K562 (cell line): ENCODE data around the gene DAPK1. TPM values are rescaled to one million over a fixed set of nuclear protein-coding genes. Genes with fewer than 3 reads are reported as not detected.

Experiments used
- ATAC-seq: fragments of 200-7000 bp; cut with Tn5 transposase; 3 replicates; pipeline ENCODE4 v1.9.1; 2020; ENCODE audit warnings: moderate library complexity
- BruUV-seq: library from RNA; stranded (reverse); fragments of 400-500 nt; replicated peaks from 2 replicates; lab custom pipeline; 2021; lab: Mats Ljungman, UMichigan
- CTCF ChIA-PET: fragments of 300-600 bp; formaldehyde crosslinking; extraction: SDS; loops from one replicate; lab custom pipeline; 2021; ENCODE audit warnings: low intra/inter-chr PET ratio; lab: Yijun Ruan, JAX
- POLR2A ChIA-PET: fragments of 300-600, 350-650 bp; sonication (Branson Sonifier 250); formaldehyde crosslinking; extraction: SDS; loops from one replicate; lab custom pipeline; 2021; ENCODE audit warnings: antibody characterized with exemption, inconsistent platforms; lab: Yijun Ruan, JAX
- DNase-seq, 4 experiments: peaks; one replicate each; pipeline versions ENCODE4 v3.0.0 to v3.0.0-alpha.2; 2011 to 2018; ENCODE audit warnings: low spot score in 3 of 4, mixed read lengths in 3 of 4; ENCODE audit errors: extremely low read depth in 1 of 4
- FAIRE-seq: peaks from 2 replicates; lab custom pipeline; 2011; peaks lifted over from hg19 to GRCh38; lab: Jason Lieb, UNC
- H2AFZ ChIP-seq: 2 replicates; pipeline ENCODE4 v1.6.0; 2011; ENCODE audit warnings: low read depth, low read length, control low read depth, inconsistent platforms
- H3K27ac ChIP-seq: fragments of 200-600 bp; 3 replicates; pipeline ENCODE4 v1.8.0; 2011; ENCODE audit warnings: low read depth, mild to moderate bottlenecking, control low read depth, inconsistent platforms, low read length, moderate library complexity, mixed read lengths; ENCODE audit errors: extremely low read depth
- H3K27me3 ChIP-seq, 2 experiments: fragments of 300-600 bp in 1 of 2; 2 replicates in 1 of 2; 3 replicates in 1 of 2; pipeline versions ENCODE4 v1.6.0 to v1.8.0; 2011; ENCODE audit warnings: inconsistent platforms in 2 of 2, low read length in 2 of 2, mild to moderate bottlenecking in 1 of 2, mixed read lengths in 1 of 2, moderate library complexity in 1 of 2; ENCODE audit not compliant: control insufficient read depth in 2 of 2, insufficient read depth in 2 of 2
- H3K36me3 ChIP-seq: fragments of 300-600 bp; 3 replicates; pipeline ENCODE4 v1.8.0; 2011; ENCODE audit warnings: mild to moderate bottlenecking, low read length, inconsistent platforms; ENCODE audit not compliant: control insufficient read depth, insufficient read depth
- H3K4me1 ChIP-seq, 2 experiments: fragments of 200-600 bp in 1 of 2; replicated peaks in 1 of 2; 2 replicates in 1 of 2; 3 replicates in 1 of 2; pipeline versions ENCODE4 v1.5.1 to v1.8.0; 2011; ENCODE audit warnings: inconsistent platforms in 2 of 2, low read length in 2 of 2, mild to moderate bottlenecking in 1 of 2, mixed read lengths in 1 of 2, moderate library complexity in 1 of 2; ENCODE audit not compliant: control insufficient read depth in 2 of 2, insufficient read depth in 2 of 2
- H3K4me2 ChIP-seq: 2 replicates; pipeline ENCODE4 v1.6.1; 2011; ENCODE audit warnings: low read length, control low read depth, inconsistent platforms, mixed read lengths; ENCODE audit not compliant: insufficient read depth
- H3K4me3 ChIP-seq: fragments of 200-600 bp; sonication (generic), shearing (Covaris generic); 2 replicates; pipeline ENCODE4 v1.5.1; 2016; ENCODE audit warnings: control low read depth, inconsistent platforms
- H3K79me2 ChIP-seq: fragments of 200-600 bp; 3 replicates; pipeline ENCODE4 v1.8.0; 2011; ENCODE audit warnings: low read length, inconsistent platforms; ENCODE audit not compliant: control insufficient read depth, insufficient read depth
- H3K9ac ChIP-seq, 2 experiments: 2 replicates each; pipeline versions ENCODE4 v1.6.0 to v1.6.1; 2011; ENCODE audit warnings: low read depth in 2 of 2, low read length in 2 of 2, control low read depth in 1 of 2, inconsistent platforms in 1 of 2, mild to moderate bottlenecking in 1 of 2, mixed read lengths in 1 of 2; ENCODE audit not compliant: insufficient read depth in 1 of 2
- H3K9me1 ChIP-seq: one replicate; pipeline ENCODE4 v1.6.0; 2011; ENCODE audit warnings: inconsistent platforms, mild to moderate bottlenecking, low read length, moderate library complexity; ENCODE audit not compliant: control insufficient read depth, insufficient read depth
- H3K9me3 ChIP-seq: replicated peaks from 2 replicates; pipeline ENCODE4 v1.5.1; 2011; ENCODE audit warnings: low read depth, low read length, inconsistent platforms; ENCODE audit not compliant: control insufficient read depth, insufficient read depth
- H4K20me1 ChIP-seq: replicated peaks from 2 replicates; pipeline ENCODE4 v1.6.1; 2011; ENCODE audit warnings: low read length, inconsistent platforms, mixed read lengths; ENCODE audit not compliant: control insufficient read depth, insufficient read depth
- HNRNPUL1 ChIP-seq: fragments of 200-400 bp; formaldehyde crosslinking; IDR thresholded peaks from 2 replicates; pipeline ENCODE4 v1.6.1; 2017; ENCODE audit warnings: low read length
- NELFE ChIP-seq: IDR thresholded peaks from 2 replicates; pipeline ENCODE4 v1.6.1; 2011; ENCODE audit warnings: mild to moderate bottlenecking; ENCODE audit not compliant: insufficient read depth, insufficient read length
- NR1H2 ChIP-seq: sonication (generic); formaldehyde crosslinking; IDR thresholded peaks from 2 replicates; pipeline ENCODE4 v1.4.0; 2020; ENCODE audit warnings: mild to moderate bottlenecking, missing genetic modification reagents
- PPARD ChIP-seq: fragments of 250-450 bp; sonication (Bioruptor Pico); IDR thresholded peaks from 2 replicates; pipeline ENCODE4 v1.8.0; 2022; ENCODE audit warnings: inconsistent platforms, mild to moderate bottlenecking, moderate library complexity
- PRDM10 ChIP-seq: fragments of 450-650 bp; IDR thresholded peaks from 2 replicates; pipeline ENCODE4 v1.6.1; 2018; ENCODE audit not compliant: partially characterized antibody
- SLC30A9 ChIP-seq: fragments of 250-450 bp; sonication (Bioruptor Pico); IDR thresholded peaks from 2 replicates; pipeline ENCODE4 v1.8.0; 2022; ENCODE audit warnings: mild to moderate bottlenecking, moderate library complexity
- TARDBP ChIP-seq: fragments of 450-650 bp; IDR thresholded peaks from 2 replicates; pipeline ENCODE4 v1.6.1; 2016
- TCF7L2 ChIP-seq: fragments of 150-350 bp; IDR thresholded peaks from 2 replicates; pipeline ENCODE4 v1.6.1; 2016; ENCODE audit warnings: low read depth, mild to moderate bottlenecking, low read length, moderate library complexity
- TEAD2 ChIP-seq: fragments of 450-650 bp; IDR thresholded peaks from 2 replicates; pipeline ENCODE4 v1.6.1; 2016; ENCODE audit warnings: missing genetic modification characterization, control low read depth, missing compliant biosample characterization
- ZBTB12 ChIP-seq: fragments of 250-450 bp; sonication (Bioruptor Pico); IDR thresholded peaks from 2 replicates; pipeline ENCODE4 v1.4.0; 2020
- ZFX ChIP-seq: sonication (generic); formaldehyde crosslinking; IDR thresholded peaks from 2 replicates; pipeline ENCODE4 v1.8.0; 2022; ENCODE audit warnings: mild to moderate bottlenecking, missing genetic modification reagents, moderate library complexity
- ZNF518B ChIP-seq: fragments of 250-450 bp; sonication (Bioruptor Pico); IDR thresholded peaks from 2 replicates; pipeline ENCODE4 v1.5.0; 2021; ENCODE audit warnings: mild to moderate bottlenecking, moderate library complexity
- WGBS: fragments of 100-300 bp; shearing (Covaris generic); methylation state at CpG from one replicate; pipeline ENCODE4 v1.1.6; 2016; ENCODE audit warnings: low coverage, mixed read lengths; ENCODE audit not compliant: insufficient coverage; ENCODE audit errors: missing lambda C conversion rate; 5-methylcytosine and 5-hydroxymethylcytosine counted together
- in situ Hi-C: fragments of 300-500 bp; cut with MboI; formaldehyde crosslinking; loops from 4 replicates; pipeline ENCODE4 v1.15.0; 2018; ENCODE audit warnings: inconsistent platforms, mixed read lengths
- intact Hi-C: fragments of 100-400 bp; cut with micrococcal nuclease; formaldehyde crosslinking; loops from 2 replicates; pipeline ENCODE4 v1.14.2; 2022
- polyA plus RNA-seq, 8 experiments: library from polyadenylated mRNA; depleted of rRNA in 4 of 8; stranded (reverse) in 5 of 8; unstranded in 3 of 8; fragments of >200 nt; fragmentation: Nextera tagmentation in 2 of 8; fragmentation: Illumina TruSeq in 1 of 8; extraction: Ambion mirVana in 2 of 8; extraction: Trizol in 1 of 8; gene quantifications; 2 replicates each; pipeline versions ENCODE4 v1.2.1 to v1.2.3, GENCODE V29; 2011 to 2014; ENCODE audit warnings: inconsistent platforms in 1 of 8, missing spikeins in 1 of 8
- total RNA-seq, 7 experiments: library from RNA; depleted of rRNA in 6 of 7; stranded (reverse); fragments of >200 nt in 6 of 7; fragmentation: Illumina TruSeq in 2 of 7; extraction: Trizol in 2 of 7; gene quantifications; 2 replicates each; pipeline versions ENCODE4 v1.2.1 to v1.2.3, GENCODE V29; 2011 to 2021; ENCODE audit warnings: low replicate concordance in 1 of 7

The DAPK1 gene
- total and polyA plus RNA-seq, 9 of the 15 experiments (the other 6 are each of a cell fraction or from before 2014, with no cell fraction given) = 1.7 to 26.4 (median 15.8) TPM

- no peak for TF ChIP-seq ZBTB12 (CRISPR knock-in tag)
- no peak for TF ChIP-seq ZFX (CRISPR knock-in tag)
- TF ChIP-seq ZNF518B (CRISPR knock-in tag) = no peak
Observed at GRCh38 chr9:87732756-87733155, 235.1 kb downstream of the DAPK1 start (continued).

- H4K20me1 ChIP-seq = no peaks in the 10 kb centered on the region
- no peak overlapping the region for H3K4me3 ChIP-seq
- DNase-seq = no peak
- H3K79me2 ChIP-seq = peaks cover 7% of the 10 kb centered on the region; the same call in 2 of the 3 replicates
- peaks cover 29% of the 10 kb centered on the region for H3K36me3 ChIP-seq
- no peak for FAIRE-seq
- 51% methylated on average over 7 of the region's 7 CpGs for WGBS
- no peak overlapping the region for H3K4me2 ChIP-seq
- ChIA-PET POLR2A (interaction anchor here (0.7 to 1.2 kb wide), 3 partner anchors 8 to 17 kb away, joined by 3 to 4 read pairs (median 3); partner anchors contain the start of gene CTSL), CTCF (no interaction called here)
- no peaks in the 10 kb centered on the region for H3K9me1 ChIP-seq
- H3K27ac ChIP-seq = no peak overlapping the region
- in situ Hi-C loops = no loop called here
- intact Hi-C loops = no loop called here
- no peaks in the 10 kb centered on the region for H3K27me3 ChIP-seq
- no TSS peak for BruUV-seq
- no peaks in the 10 kb centered on the region for H3K9me3 ChIP-seq
- H3K9ac ChIP-seq = no peak overlapping the region
- ATAC-seq = peak; percentile 43; the same call in 2 of the 3 replicates
- H2AFZ ChIP-seq = peak overlapping the region; percentile 40; the same call in 1 of the 2 replicates
- peaks cover 0 to 3% of the 10 kb centered on the region in 2 experiments; a peak in 2 of 5 replicates for H3K4me1 ChIP-seq
- TF ChIP-seq PRDM10 (no peak), TARDBP (no peak), PPARD (CRISPR knock-in tag) (no peak), TCF7L2 (no peak), NELFE (no peak), SLC30A9 (no peak), NR1H2 (CRISPR knock-in tag) (no peak), TEAD2 (no peak), HNRNPUL1 (no peak)
Observed at GRCh38 chr9:87733273-87734052, 235.8 kb downstream of the DAPK1 start.
